Kidney (tissue), 14 donors: Measurements from ENCODE around the gene C1QL4. TPM values are rescaled to one million over a fixed set of nuclear protein-coding genes. Genes with fewer than 3 reads are reported as not detected.

ENCODE experiments used
- DNase-seq, 5 donors: peaks; one replicate each; pipeline ENCODE4 v3.0.0-alpha.2; 2013 to 2020
- FAIRE-seq: peaks from 2 replicates; lab custom pipeline; 2012; peaks lifted over from hg19 to GRCh38; lab: Jason Lieb, UNC
- H3K27ac ChIP-seq, 2 donors: one replicate each; pipeline ENCODE4 v1.7.0; 2013; ENCODE audit warnings: low read depth in 2 of 2, low read length in 2 of 2, inconsistent platforms in 1 of 2
- H3K27me3 ChIP-seq: one replicate; pipeline ENCODE4 v1.7.1; 2013; ENCODE audit warnings: low read length, inconsistent platforms; ENCODE audit not compliant: control insufficient read depth, insufficient read depth
- H3K36me3 ChIP-seq, 3 donors: one replicate each; pipeline versions ENCODE4 v1.7.0 to v1.7.1; 2013; ENCODE audit warnings: low read length in 3 of 3, control low read depth in 1 of 3, inconsistent platforms in 1 of 3; ENCODE audit not compliant: insufficient read depth in 3 of 3, control insufficient read depth in 2 of 3
- H3K4me1 ChIP-seq, 3 donors: one replicate each; pipeline versions ENCODE4 v1.7.0 to v1.7.1; 2013; ENCODE audit warnings: low read length in 3 of 3, inconsistent platforms in 1 of 3, low read depth in 1 of 3; ENCODE audit not compliant: control insufficient read depth in 2 of 3, insufficient read depth in 2 of 3
- H3K4me3 ChIP-seq, 3 donors: one replicate each; pipeline versions ENCODE4 v1.7.0 to v1.8.1; 2013; ENCODE audit warnings: low read length in 3 of 3, control low read depth in 1 of 3, inconsistent platforms in 1 of 3
- H3K9ac ChIP-seq, 3 donors: one replicate each; pipeline versions ENCODE4 v1.7.0 to v1.7.1; 2013; ENCODE audit warnings: low read length in 3 of 3, control low read depth in 1 of 3, inconsistent platforms in 1 of 3
- H3K9me3 ChIP-seq, 3 donors: one replicate each; pipeline versions ENCODE4 v1.7.0 to v1.7.1; 2013; ENCODE audit warnings: low read length in 3 of 3, control low read depth in 1 of 3, inconsistent platforms in 1 of 3; ENCODE audit not compliant: control insufficient read depth in 2 of 3, insufficient read depth in 1 of 3
- CTCF ChIP-seq: IDR thresholded peaks from 3 replicates; pipeline ENCODE4 v1.5.1; 2012; ENCODE audit warnings: mild to moderate bottlenecking, moderate library complexity, borderline replicate concordance; ENCODE audit not compliant: insufficient read depth; ENCODE audit errors: extremely low read depth
- intact Hi-C: fragments of 100-400 bp; cut with DNase I; formaldehyde crosslinking; loops from one replicate; pipeline ENCODE4 v1.11.1; 2022
- polyA plus RNA-seq: library from polyadenylated mRNA; stranded (reverse); fragments of 350-450 nt; fragmentation: Illumina TruSeq; extraction: RNeasy Lipid Tissue Mini Kit (QIAGEN cat#74804); gene quantifications from one replicate; pipeline ENCODE4 v1.2.3, GENCODE V29; 2014; ENCODE audit warnings: low read depth, low replicate concordance; ENCODE audit not compliant: insufficient read depth
- total RNA-seq: library from RNA; stranded (reverse); fragmentation: NEBNext Ultra II Directional; extraction: Animal tissue kit (Norgen Biotek cat#: 25700); gene quantifications from one replicate; pipeline ENCODE4 v1.2.1, GENCODE V29; 2021
- donor health status: control.
- donor health status: control.
- donor health status: control.
- donor health status: control.
- donor health status: control.
- donor health status: DM: yes; HTN: yes; CAD: no.
- donor health status: Normal renal cell carcinoma (clear cell type).

C1QL4 gene
- total and polyA plus RNA-seq, 2 donors from 2014 or later = 1.0 TPM; not detected in 1

GRCh38 chr12:49367381-49368239 lies 30.6 kb upstream of the C1QL4 start, which contains the start of gene SPATS2:
TSS of gene SPATS2 (plus strand) at chr12:49367462. CDS start at chr12:49461013, 93,551 bp downstream.
- intact Hi-C loops = no loop called here
- H3K9ac ChIP-seq = peak within 1 kb of the TSS; percentile 80 to 95 (median 83)
- H3K36me3 ChIP-seq = no peaks in the 10 kb centered on the region
- peak within 1 kb of the TSS; percentile 85 to 89 for H3K27ac ChIP-seq
- no peaks in the 10 kb centered on the region for H3K27me3 ChIP-seq
- DNase-seq = peak in 4 of 5 donors; percentile 65 to 99 (median 86)
- H3K4me1 ChIP-seq = peaks cover 0 to 2% (median 0%) of the 10 kb centered on the region in 3 donors
- no peaks in the 10 kb centered on the region for H3K9me3 ChIP-seq
- FAIRE-seq = no peak
- H3K4me3 ChIP-seq = peak within 1 kb of the TSS; percentile 87 to 97 (median 89)
- no peak for TF ChIP-seq CTCF

GRCh38 chr12:49366652-49367380 lies 29.8 kb upstream of the C1QL4 start:
- no peak for FAIRE-seq
- peak; percentile 93 to 99 (median 98) for DNase-seq
- TF ChIP-seq CTCF = peak; percentile 13
- Histone ChIP-seq H3K27me3 (no peaks in the 10 kb centered on the region), H3K9me3 (no peaks in the 10 kb centered on the region), H3K4me1 (peaks cover 0 to 2% (median 0%) of the 10 kb centered on the region in 3 donors), H3K4me3 (peak overlapping the region; percentile 66 to 89 (median 67)), H3K36me3 (no peaks in the 10 kb centered on the region), H3K27ac (peak overlapping the region; percentile 85 to 89), H3K9ac (peak overlapping the region; percentile 20 to 83 (median 48))
- intact Hi-C loops = no loop called here

- intact Hi-C loops = no loop called here
- peak in 1 of 5 donors; percentile 57 for DNase-seq
- peak overlapping the region; percentile 85 to 89 for H3K27ac ChIP-seq
- no peak for FAIRE-seq
- no peaks in the 10 kb centered on the region for H3K9me3 ChIP-seq
- peaks cover 0 to 2% (median 0%) of the 10 kb centered on the region in 3 donors for H3K4me1 ChIP-seq
- no peaks in the 10 kb centered on the region for H3K36me3 ChIP-seq
- peak overlapping the region; percentile 20 to 83 (median 48) for H3K9ac ChIP-seq
- H3K27me3 ChIP-seq = no peaks in the 10 kb centered on the region
- no peak for TF ChIP-seq CTCF
- H3K4me3 ChIP-seq = peak overlapping the region; percentile 66 to 89 (median 67)
Measured at GRCh38 chr12:49366096-49366651, 29.2 kb upstream of the C1QL4 start.
